ENCODE data around the gene ARMC9.

ARMC9 gene

DNA sequence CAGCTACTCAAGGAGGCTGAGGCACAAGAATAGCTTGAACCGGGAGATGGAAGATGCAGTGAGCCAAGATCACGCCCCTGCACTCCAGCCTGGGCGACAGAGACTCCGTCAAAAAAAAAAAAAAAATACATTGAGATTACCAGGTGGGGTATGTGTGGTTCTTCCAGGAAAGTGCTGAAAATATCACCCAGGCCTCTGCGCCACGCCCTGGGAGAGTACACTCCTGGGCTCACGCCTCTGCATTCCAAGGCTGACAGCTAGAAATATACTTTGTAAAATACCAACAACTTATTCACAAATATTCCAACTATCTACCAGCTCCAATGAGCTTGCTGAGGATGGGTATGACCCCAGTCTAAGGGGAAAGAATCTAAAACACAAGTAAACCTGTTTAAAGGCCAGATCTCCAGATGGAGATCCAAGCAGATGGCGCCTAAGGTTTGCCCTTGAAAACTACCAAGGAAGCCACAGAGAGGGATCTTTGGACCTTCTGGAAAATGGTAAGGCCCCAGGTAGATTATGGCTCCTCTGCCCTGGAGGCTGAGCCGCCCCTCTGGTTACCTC is 175.4 kb downstream of the ARMC9 start:
- H3K4me1 ChIP-seq (ENCODE audit: control insufficient read depth, insufficient read depth, low read length), result no peaks in the 10 kb centered on the region
- H3K27ac ChIP-seq (ENCODE audit: extremely low read depth, low read depth, low read length), result no peak overlapping the region
- no peak overlapping the region for H3K4me3 ChIP-seq (ENCODE audit: low read depth, low read length)
- TF ChIP-seq ZBTB8A (tag by site-specific recombination; IDR thresholded peaks at IDR 0.05) (no peak), ZNF555 (tag by site-specific recombination; conservative IDR thresholded peaks at IDR 0.05) (no peak), ZNF549 (tag by site-specific recombination; IDR thresholded peaks at IDR 0.05) (no peak), ZNF335 (tag by site-specific recombination; conservative IDR thresholded peaks at IDR 0.05) (no peak), ZNF146 (tag by site-specific recombination; IDR thresholded peaks at IDR 0.05) (no peak), ZNF24 (tag by site-specific recombination; IDR thresholded peaks at IDR 0.05) (no peak), ZNF785 (tag by site-specific recombination; IDR thresholded peaks at IDR 0.05) (no peak), ZNF175 (tag by site-specific recombination; IDR thresholded peaks at IDR 0.05) (no peak), ZSCAN23 (tag by site-specific recombination; IDR thresholded peaks at IDR 0.05) (no peak)
- TF ChIP-seq, protein P1, sequence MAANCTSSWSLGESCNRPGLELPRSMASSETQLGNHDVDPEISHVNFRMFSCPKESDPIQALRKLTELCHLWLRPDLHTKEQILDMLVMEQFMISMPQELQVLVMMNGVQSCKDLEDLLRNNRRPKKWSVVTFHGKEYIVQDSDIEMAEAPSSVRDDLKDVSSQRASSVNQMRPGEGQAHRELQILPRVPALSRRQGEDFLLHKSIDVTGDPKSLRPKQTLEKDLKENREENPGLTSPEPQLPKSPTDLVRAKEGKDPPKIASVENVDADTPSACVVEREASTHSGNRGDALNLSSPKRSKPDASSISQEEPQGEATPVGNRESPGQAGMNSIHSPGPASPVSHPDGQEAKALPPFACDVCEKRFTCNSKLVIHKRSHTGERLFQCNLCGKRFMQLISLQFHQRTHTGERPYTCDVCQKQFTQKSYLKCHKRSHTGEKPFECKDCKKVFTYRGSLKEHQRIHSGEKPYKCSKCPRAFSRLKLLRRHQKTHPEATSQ (tag by site-specific recombination; IDR thresholded peaks at IDR 0.05), result no peak
- POLR2A ChIA-PET, result no interaction called here
- CTCF ChIA-PET, result interaction anchor here (1.3 kb wide), 1 partner anchor 39 kb away, joined by 4 read pairs; no protein-coding TSS in a partner anchor
- no peaks in the 10 kb centered on the region for H3K9me3 ChIP-seq (ENCODE audit: control insufficient read depth, insufficient read depth, low read depth, low read length)
- no peaks in the 10 kb centered on the region for H3K36me3 ChIP-seq (ENCODE audit: control insufficient read depth in 2 of 2, insufficient read depth in 1 of 2, low read length in 2 of 2)

DNA sequence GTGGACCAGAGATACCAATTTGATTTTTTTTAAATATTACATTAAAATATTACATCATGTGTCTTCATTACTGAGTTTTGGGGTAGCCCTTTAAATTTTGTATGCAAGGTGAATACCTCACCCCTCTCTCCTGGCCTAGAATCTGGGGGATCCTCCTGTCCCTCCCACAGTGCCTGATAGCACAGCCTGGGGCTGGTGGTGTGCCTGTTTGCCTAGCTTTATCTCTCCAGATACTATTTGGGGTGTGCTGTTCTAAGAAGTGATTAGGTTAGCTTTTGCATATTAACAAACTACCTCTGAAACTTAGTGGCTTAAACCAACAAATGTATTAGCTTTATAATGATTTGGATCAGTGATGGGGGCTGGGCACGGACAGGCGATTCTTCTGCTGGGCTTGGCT is 176.3 kb downstream of the ARMC9 start:
- no peak overlapping the region for H3K4me3 ChIP-seq (ENCODE audit: low read depth, low read length)
- POLR2A ChIA-PET, result no interaction called here
- H3K27ac ChIP-seq (ENCODE audit: extremely low read depth, low read depth, low read length), result no peak overlapping the region
- H3K4me1 ChIP-seq (ENCODE audit: control insufficient read depth, insufficient read depth, low read length), result no peaks in the 10 kb centered on the region
- no peaks in the 10 kb centered on the region for H3K36me3 ChIP-seq (ENCODE audit: control insufficient read depth in 2 of 2, insufficient read depth in 1 of 2, low read length in 2 of 2)
- CTCF ChIA-PET, result interaction anchor here (0.9 to 1.3 kb wide), 2 partner anchors 38 to 108 kb away, joined by 4 read pairs; no protein-coding TSS in a partner anchor
- H3K9me3 ChIP-seq (ENCODE audit: control insufficient read depth, insufficient read depth, low read depth, low read length), result no peaks in the 10 kb centered on the region
- TF ChIP-seq, protein P1 (tag by site-specific recombination; IDR thresholded peaks at IDR 0.05), result no peak
- TF ChIP-seq PRDM2 (tag by site-specific recombination; IDR thresholded peaks at IDR 0.05; ENCODE audit: borderline replicate concordance) (no peak), ZNF292 (tag by site-specific recombination; IDR thresholded peaks at IDR 0.05; ENCODE audit: borderline replicate concordance, low read depth) (no peak), ZNF350 (tag by site-specific recombination; IDR thresholded peaks at IDR 0.05) (no peak), ZNF571 (tag by site-specific recombination; IDR thresholded peaks at IDR 0.05) (no peak), ZSCAN16 (tag by site-specific recombination; IDR thresholded peaks at IDR 0.05) (no peak), ZNF704 (tag by site-specific recombination; IDR thresholded peaks at IDR 0.05) (no peak), ZNF791 (tag by site-specific recombination; IDR thresholded peaks at IDR 0.05) (no peak)
- TF ChIP-seq, protein P2, sequence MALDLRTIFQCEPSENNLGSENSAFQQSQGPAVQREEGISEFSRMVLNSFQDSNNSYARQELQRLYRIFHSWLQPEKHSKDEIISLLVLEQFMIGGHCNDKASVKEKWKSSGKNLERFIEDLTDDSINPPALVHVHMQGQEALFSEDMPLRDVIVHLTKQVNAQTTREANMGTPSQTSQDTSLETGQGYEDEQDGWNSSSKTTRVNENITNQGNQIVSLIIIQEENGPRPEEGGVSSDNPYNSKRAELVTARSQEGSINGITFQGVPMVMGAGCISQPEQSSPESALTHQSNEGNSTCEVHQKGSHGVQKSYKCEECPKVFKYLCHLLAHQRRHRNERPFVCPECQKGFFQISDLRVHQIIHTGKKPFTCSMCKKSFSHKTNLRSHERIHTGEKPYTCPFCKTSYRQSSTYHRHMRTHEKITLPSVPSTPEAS (tag by site-specific recombination; IDR thresholded peaks at IDR 0.05), result no peak
- TF ChIP-seq, protein P3, sequence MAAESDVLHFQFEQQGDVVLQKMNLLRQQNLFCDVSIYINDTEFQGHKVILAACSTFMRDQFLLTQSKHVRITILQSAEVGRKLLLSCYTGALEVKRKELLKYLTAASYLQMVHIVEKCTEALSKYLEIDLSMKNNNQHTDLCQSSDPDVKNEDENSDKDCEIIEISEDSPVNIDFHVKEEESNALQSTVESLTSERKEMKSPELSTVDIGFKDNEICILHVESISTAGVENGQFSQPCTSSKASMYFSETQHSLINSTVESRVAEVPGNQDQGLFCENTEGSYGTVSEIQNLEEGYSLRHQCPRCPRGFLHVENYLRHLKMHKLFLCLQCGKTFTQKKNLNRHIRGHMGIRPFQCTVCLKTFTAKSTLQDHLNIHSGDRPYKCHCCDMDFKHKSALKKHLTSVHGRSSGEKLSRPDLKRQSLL (tag by site-specific recombination; IDR thresholded peaks at IDR 0.05), result no peak
- TF ChIP-seq, protein P4, sequence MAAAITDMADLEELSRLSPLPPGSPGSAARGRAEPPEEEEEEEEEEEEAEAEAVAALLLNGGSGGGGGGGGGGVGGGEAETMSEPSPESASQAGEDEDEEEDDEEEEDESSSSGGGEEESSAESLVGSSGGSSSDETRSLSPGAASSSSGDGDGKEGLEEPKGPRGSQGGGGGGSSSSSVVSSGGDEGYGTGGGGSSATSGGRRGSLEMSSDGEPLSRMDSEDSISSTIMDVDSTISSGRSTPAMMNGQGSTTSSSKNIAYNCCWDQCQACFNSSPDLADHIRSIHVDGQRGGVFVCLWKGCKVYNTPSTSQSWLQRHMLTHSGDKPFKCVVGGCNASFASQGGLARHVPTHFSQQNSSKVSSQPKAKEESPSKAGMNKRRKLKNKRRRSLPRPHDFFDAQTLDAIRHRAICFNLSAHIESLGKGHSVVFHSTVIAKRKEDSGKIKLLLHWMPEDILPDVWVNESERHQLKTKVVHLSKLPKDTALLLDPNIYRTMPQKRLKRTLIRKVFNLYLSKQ (tag by site-specific recombination; IDR thresholded peaks at IDR 0.05; ENCODE audit: borderline replicate concordance), result no peak
